Measurements from ENCODE around the gene ZNF653. TPM values are rescaled to one million over a fixed set of nuclear protein-coding genes. Genes with fewer than 3 reads are reported as not detected.
"Not testable (repeated sequence)": the region's sequence is repeated elsewhere in the genome, so short reads cannot be mapped to it uniquely, and the experiment has no call there.

Gene ZNF653
- polyA plus RNA-seq, 1 experiment, result 4.6 TPM

DNA sequence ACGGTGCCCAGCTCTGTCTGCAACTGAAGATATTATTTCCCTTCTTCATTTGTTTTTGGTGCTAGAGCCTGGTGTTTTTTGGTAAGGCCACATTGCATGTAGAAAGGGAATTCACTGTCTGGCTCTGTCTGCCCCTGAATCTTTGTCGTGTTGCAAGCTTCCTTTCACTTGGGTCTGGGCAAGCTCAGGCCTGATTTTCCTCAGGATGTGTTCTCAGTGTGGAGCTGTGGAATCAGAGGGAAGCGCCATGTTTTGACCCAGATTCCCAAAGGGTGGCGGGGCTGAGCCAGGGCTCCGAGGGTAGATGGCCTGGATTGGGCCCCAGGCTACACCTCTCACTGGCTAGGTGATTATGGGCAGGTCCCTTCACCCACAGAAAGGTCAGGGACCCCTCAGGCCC lies 61.6 kb downstream of the ZNF653 start:
- Histone ChIP-seq H3K36me3 (ENCODE audit: control insufficient read depth, insufficient read depth, low read length) (peaks cover 36% of the 10 kb centered on the region), H3K27me3 (ENCODE audit: control insufficient read depth, insufficient read depth, low read length) (no peaks in the 10 kb centered on the region), H3K4me3 (ENCODE audit: low read depth, low read length) (no peak overlapping the region)
- no peak for DNase-seq (ENCODE audit: low read depth)
- CTCF ChIA-PET, result interaction anchor here (1.0 to 4.0 kb wide), 3 partner anchors 9 to 158 kb away, joined by 3 to 20 read pairs (median 4); partner anchors contain the start of genes ODAD3 and PRKCSH
- POLR2A ChIA-PET, result no interaction called here
- TF ChIP-seq, protein P1, sequence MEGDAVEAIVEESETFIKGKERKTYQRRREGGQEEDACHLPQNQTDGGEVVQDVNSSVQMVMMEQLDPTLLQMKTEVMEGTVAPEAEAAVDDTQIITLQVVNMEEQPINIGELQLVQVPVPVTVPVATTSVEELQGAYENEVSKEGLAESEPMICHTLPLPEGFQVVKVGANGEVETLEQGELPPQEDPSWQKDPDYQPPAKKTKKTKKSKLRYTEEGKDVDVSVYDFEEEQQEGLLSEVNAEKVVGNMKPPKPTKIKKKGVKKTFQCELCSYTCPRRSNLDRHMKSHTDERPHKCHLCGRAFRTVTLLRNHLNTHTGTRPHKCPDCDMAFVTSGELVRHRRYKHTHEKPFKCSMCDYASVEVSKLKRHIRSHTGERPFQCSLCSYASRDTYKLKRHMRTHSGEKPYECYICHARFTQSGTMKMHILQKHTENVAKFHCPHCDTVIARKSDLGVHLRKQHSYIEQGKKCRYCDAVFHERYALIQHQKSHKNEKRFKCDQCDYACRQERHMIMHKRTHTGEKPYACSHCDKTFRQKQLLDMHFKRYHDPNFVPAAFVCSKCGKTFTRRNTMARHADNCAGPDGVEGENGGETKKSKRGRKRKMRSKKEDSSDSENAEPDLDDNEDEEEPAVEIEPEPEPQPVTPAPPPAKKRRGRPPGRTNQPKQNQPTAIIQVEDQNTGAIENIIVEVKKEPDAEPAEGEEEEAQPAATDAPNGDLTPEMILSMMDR (IDR thresholded peaks at IDR 0.05; ENCODE audit: insufficient read depth, low read depth, low read length), result no peak

DNA sequence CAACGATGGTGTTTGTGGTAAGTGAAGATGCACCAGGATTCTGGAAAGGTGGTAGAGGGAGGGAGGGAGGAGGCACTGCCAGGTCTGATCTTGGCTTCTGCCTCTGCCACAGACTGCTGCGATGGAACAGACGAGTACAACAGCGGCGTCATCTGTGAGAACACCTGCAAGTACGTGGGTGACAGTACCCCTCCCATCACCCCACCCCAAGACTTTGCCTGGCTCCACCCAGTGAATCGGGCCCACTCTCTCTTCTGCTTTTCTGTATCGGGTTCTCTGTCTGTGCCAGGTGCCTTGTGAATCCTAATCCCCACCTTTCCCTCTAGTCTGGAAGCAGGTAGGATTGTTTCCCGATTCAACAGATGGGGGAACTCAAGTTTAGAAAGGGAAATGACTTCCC lies 67.7 kb downstream of the ZNF653 start:
- peaks cover 22% of the 10 kb centered on the region for H3K36me3 ChIP-seq (ENCODE audit: control insufficient read depth, insufficient read depth, low read length)
- H3K27me3 ChIP-seq (ENCODE audit: control insufficient read depth, insufficient read depth, low read length), result no peaks in the 10 kb centered on the region
- CTCF ChIA-PET, result interaction anchor here (1.4 to 1.7 kb wide), 2 partner anchors 10 to 144 kb away, joined by 3 to 4 read pairs; no protein-coding TSS in a partner anchor
- TF ChIP-seq, protein P1 (IDR thresholded peaks at IDR 0.05; ENCODE audit: insufficient read depth, low read depth, low read length), result no peak
- POLR2A ChIA-PET, result no interaction called here
- DNase-seq (ENCODE audit: low read depth), result no peak
- H3K4me3 ChIP-seq (ENCODE audit: low read depth, low read length), result no peak overlapping the region

GRCh38 chr19:11435833-11436313 lies 69.8 kb downstream of the ZNF653 start:
- ChIA-PET POLR2A (no interaction called here), CTCF (interaction anchor here (0.6 to 3.4 kb wide), 13 partner anchors 8 to 408 kb away, joined by 3 to 34 read pairs (median 4); partner anchors contain the start of genes EPOR, RGL3 and SWSAP1)
- peaks cover 12% of the 10 kb centered on the region for H3K36me3 ChIP-seq (ENCODE audit: control insufficient read depth, insufficient read depth, low read length)
- H3K4me3 ChIP-seq (ENCODE audit: low read depth, low read length), result peak overlapping the region; percentile 76
- no peaks in the 10 kb centered on the region for H3K27me3 ChIP-seq (ENCODE audit: control insufficient read depth, insufficient read depth, low read length)
- TF ChIP-seq, protein P1 (IDR thresholded peaks at IDR 0.05; ENCODE audit: insufficient read depth, low read depth, low read length), result no peak
- DNase-seq (ENCODE audit: low read depth), result no peak

- ChIA-PET CTCF (interaction anchor here (0.6 to 3.4 kb wide), 17 partner anchors 9 to 407 kb away, joined by 3 to 34 read pairs (median 3); partner anchors contain the start of genes CCDC159, EPOR, RGL3 and SWSAP1), POLR2A (no interaction called here)
- DNase-seq (ENCODE audit: low read depth), result peak; percentile 100
- no peaks in the 10 kb centered on the region for H3K27me3 ChIP-seq (ENCODE audit: control insufficient read depth, insufficient read depth, low read length)
- TF ChIP-seq, protein P1 (IDR thresholded peaks at IDR 0.05; ENCODE audit: insufficient read depth, low read depth, low read length), result peak; percentile 88
- peaks cover 10% of the 10 kb centered on the region for H3K36me3 ChIP-seq (ENCODE audit: control insufficient read depth, insufficient read depth, low read length)
- peak within 1 kb of the TSS; percentile 76 for H3K4me3 ChIP-seq (ENCODE audit: low read depth, low read length)
These were observed 70.4 kb downstream of the ZNF653 start, which contains the start of the genes ODAD3 and PRKCSH for GRCh38 chr19:11435057-11435832. Gene ODAD3 (minus strand): TSS chr19:11435121. CDS start chr19:11435016, 105 bp downstream. Gene PRKCSH (plus strand): TSS chr19:11435635. CDS start chr19:11436118, 483 bp downstream.

- CTCF ChIA-PET, result interaction anchor here (0.6 to 3.4 kb wide), 12 partner anchors 8 to 140 kb away, joined by 3 to 34 read pairs (median 4); partner anchors contain the start of genes CCDC159, EPOR, RGL3 and SWSAP1
- no peaks in the 10 kb centered on the region for H3K27me3 ChIP-seq (ENCODE audit: control insufficient read depth, insufficient read depth, low read length)
- POLR2A ChIA-PET, result no interaction called here
- peak overlapping the region; percentile 44 for H3K4me3 ChIP-seq (ENCODE audit: low read depth, low read length)
- peaks cover 9% of the 10 kb centered on the region for H3K36me3 ChIP-seq (ENCODE audit: control insufficient read depth, insufficient read depth, low read length)
- TF ChIP-seq, protein P1 (IDR thresholded peaks at IDR 0.05; ENCODE audit: insufficient read depth, low read depth, low read length), result no peak
- DNase-seq (ENCODE audit: low read depth), result no peak
These were observed 71.0 kb downstream of the ZNF653 start for GRCh38 chr19:11434703-11435056.

- CTCF ChIA-PET; POLR2A ChIA-PET; H3K36me3 ChIP-seq (ENCODE audit: control insufficient read depth, insufficient read depth, low read length); H3K27me3 ChIP-seq (ENCODE audit: control insufficient read depth, insufficient read depth, low read length); H3K4me3 ChIP-seq (ENCODE audit: low read depth, low read length); DNase-seq (ENCODE audit: low read depth): not testable (repeated sequence)
These were observed 72.1 kb downstream of the ZNF653 start for GRCh38 chr19:11433526-11433925.
